PC-9 (cell line): ENCODE data around the gene AAK1. TPM values are rescaled to one million over a fixed set of nuclear protein-coding genes. Genes with fewer than 3 reads are reported as not detected.

ENCODE experiments used
- BruUV-seq: library from RNA; stranded (reverse); fragments of 400-500 nt; replicated peaks from 2 replicates; lab custom pipeline; 2021; lab: Mats Ljungman, UMichigan
- CTCF ChIA-PET: fragments of 300-600 bp; sonication (Branson Sonifier 250); formaldehyde crosslinking; loops from one replicate; lab custom pipeline; 2022; ENCODE audit warnings: antibody characterized with exemption; lab: Charles Lee
- POLR2A ChIA-PET: fragments of 300-600 bp; sonication (Branson Sonifier 250); formaldehyde crosslinking; loops from one replicate; lab custom pipeline; 2022; ENCODE audit warnings: antibody characterized with exemption; ENCODE audit not compliant: unreplicated experiment; lab: Charles Lee
- DNase-seq, 2 experiments: peaks; one replicate each; pipeline versions ENCODE4 v3.0.0 to v3.0.0-alpha.2; 2015 to 2022; ENCODE audit warnings: mixed read lengths in 1 of 2
- H2AFZ ChIP-seq: fragments of 200-600 bp; sonication (generic); 2 replicates; pipeline ENCODE4 v1.8.1; 2017; ENCODE audit warnings: antibody characterized with exemption
- H3F3A ChIP-seq: fragments of 200-600 bp; sonication (generic); 2 replicates; pipeline ENCODE4 v1.8.1; 2017; ENCODE audit warnings: antibody characterized with exemption, mild to moderate bottlenecking, low read depth; ENCODE audit not compliant: insufficient read depth
- H3K27ac ChIP-seq: fragments of 200-600 bp; sonication (generic); 2 replicates; pipeline ENCODE4 v1.6.1; 2016; ENCODE audit warnings: mixed run types
- H3K27me3 ChIP-seq: fragments of 200-600 bp; sonication (generic); 2 replicates; pipeline ENCODE4 v1.6.1; 2016; ENCODE audit warnings: low read depth, mixed run types; ENCODE audit not compliant: insufficient read depth
- H3K36me3 ChIP-seq: fragments of 200-600 bp; sonication (generic); 2 replicates; pipeline ENCODE4 v1.6.1; 2016; ENCODE audit warnings: low read depth, mixed run types
- H3K4me1 ChIP-seq: fragments of 200-600 bp; sonication (generic); replicated peaks from 2 replicates; pipeline ENCODE4 v1.6.1; 2016; ENCODE audit warnings: mixed run types; ENCODE audit not compliant: insufficient read depth
- H3K4me2 ChIP-seq: fragments of 200-600 bp; sonication (generic); 2 replicates; pipeline ENCODE4 v1.6.1; 2017; ENCODE audit warnings: mixed run types
- H3K4me3 ChIP-seq: fragments of 200-600 bp; sonication (generic); 2 replicates; pipeline ENCODE4 v1.6.1; 2016; ENCODE audit warnings: mixed run types
- H3K79me2 ChIP-seq: fragments of 200-600 bp; sonication (generic); 2 replicates; pipeline ENCODE4 v1.6.1; 2017; ENCODE audit warnings: low read depth, mixed run types
- H3K9me2 ChIP-seq: fragments of 200-600 bp; sonication (generic); 2 replicates; pipeline ENCODE4 v1.8.1; 2017; ENCODE audit warnings: mild to moderate bottlenecking; ENCODE audit not compliant: insufficient read depth
- H3K9me3 ChIP-seq: fragments of 200-600 bp; sonication (generic); 2 replicates; pipeline ENCODE4 v1.8.1; 2016; ENCODE audit warnings: low read depth; ENCODE audit not compliant: insufficient read depth
- H4K20me1 ChIP-seq: fragments of 200-600 bp; sonication (generic); 2 replicates; pipeline ENCODE4 v1.8.1; 2017; ENCODE audit not compliant: insufficient read depth
- EZH2 ChIP-seq: fragments of 200-600 bp; sonication (generic); IDR thresholded peaks from 2 replicates; pipeline ENCODE4 v1.8.0; 2017; ENCODE audit warnings: antibody characterized with exemption, low read depth
- intact Hi-C: fragments of 100-400 bp; cut with micrococcal nuclease; formaldehyde crosslinking; loops from one replicate; pipeline ENCODE4 v1.10.0; 2022; ENCODE audit not compliant: unreplicated experiment
- total RNA-seq: library from RNA; stranded (reverse); gene quantifications from 2 replicates; pipeline ENCODE4 v1.2.3, GENCODE V29; 2021
- TF ChIP-seq, protein P1 (sequence below): fragments of 200-600 bp; sonication (generic); conservative IDR thresholded peaks from 2 replicates; pipeline ENCODE4 v1.6.1; 2017; ENCODE audit warnings: mixed run types, antibody characterized with exemption, mild to moderate bottlenecking, moderate library complexity

The AAK1 gene
- total RNA-seq, 1 experiment from 2014 or later, result 66.6 TPM

- Histone ChIP-seq H3K9me3 (no peaks in the 10 kb centered on the region), H3F3A (no peaks in the 10 kb centered on the region), H2AFZ (no peak overlapping the region), H3K27ac (no peak overlapping the region), H3K36me3 (peaks cover 4% of the 10 kb centered on the region), H4K20me1 (no peaks in the 10 kb centered on the region), H3K27me3 (no peaks in the 10 kb centered on the region), H3K9me2 (no peaks in the 10 kb centered on the region), H3K79me2 (no peaks in the 10 kb centered on the region), H3K4me3 (no peak overlapping the region), H3K4me1 (no peaks in the 10 kb centered on the region), H3K4me2 (no peak overlapping the region)
- TF ChIP-seq EZH2, result no peak
- TF ChIP-seq, protein P1, sequence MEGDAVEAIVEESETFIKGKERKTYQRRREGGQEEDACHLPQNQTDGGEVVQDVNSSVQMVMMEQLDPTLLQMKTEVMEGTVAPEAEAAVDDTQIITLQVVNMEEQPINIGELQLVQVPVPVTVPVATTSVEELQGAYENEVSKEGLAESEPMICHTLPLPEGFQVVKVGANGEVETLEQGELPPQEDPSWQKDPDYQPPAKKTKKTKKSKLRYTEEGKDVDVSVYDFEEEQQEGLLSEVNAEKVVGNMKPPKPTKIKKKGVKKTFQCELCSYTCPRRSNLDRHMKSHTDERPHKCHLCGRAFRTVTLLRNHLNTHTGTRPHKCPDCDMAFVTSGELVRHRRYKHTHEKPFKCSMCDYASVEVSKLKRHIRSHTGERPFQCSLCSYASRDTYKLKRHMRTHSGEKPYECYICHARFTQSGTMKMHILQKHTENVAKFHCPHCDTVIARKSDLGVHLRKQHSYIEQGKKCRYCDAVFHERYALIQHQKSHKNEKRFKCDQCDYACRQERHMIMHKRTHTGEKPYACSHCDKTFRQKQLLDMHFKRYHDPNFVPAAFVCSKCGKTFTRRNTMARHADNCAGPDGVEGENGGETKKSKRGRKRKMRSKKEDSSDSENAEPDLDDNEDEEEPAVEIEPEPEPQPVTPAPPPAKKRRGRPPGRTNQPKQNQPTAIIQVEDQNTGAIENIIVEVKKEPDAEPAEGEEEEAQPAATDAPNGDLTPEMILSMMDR, result no peak
- BruUV-seq, result no TSS peak
- intact Hi-C loops, result no loop called here
- DNase-seq, result no peak
- CTCF ChIA-PET, result no interaction called here
- POLR2A ChIA-PET, result no interaction called here
Observed at GRCh38 chr2:69495008-69495407, 148.5 kb downstream of the AAK1 start.

DNA sequence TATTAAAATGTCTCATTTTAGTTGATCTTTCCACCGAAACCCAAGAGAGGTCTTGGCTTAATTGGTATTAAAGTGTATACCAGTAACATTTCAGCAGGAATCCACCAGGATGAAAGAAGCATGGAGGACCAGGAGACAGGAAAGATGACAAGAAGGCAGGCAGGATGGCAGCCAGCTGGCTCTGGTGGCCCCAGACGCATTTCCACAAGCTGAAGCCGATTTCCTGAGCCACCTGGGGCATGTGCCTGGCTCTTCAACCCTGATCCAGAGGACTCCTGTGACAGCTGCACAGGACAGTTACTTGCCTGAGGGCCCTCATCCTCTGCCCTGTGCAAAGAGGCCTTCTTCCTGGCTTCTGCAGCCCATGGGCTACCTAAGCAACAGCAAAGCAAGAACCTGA is 149.4 kb downstream of the AAK1 start:
- CTCF ChIA-PET, result no interaction called here

DNA sequence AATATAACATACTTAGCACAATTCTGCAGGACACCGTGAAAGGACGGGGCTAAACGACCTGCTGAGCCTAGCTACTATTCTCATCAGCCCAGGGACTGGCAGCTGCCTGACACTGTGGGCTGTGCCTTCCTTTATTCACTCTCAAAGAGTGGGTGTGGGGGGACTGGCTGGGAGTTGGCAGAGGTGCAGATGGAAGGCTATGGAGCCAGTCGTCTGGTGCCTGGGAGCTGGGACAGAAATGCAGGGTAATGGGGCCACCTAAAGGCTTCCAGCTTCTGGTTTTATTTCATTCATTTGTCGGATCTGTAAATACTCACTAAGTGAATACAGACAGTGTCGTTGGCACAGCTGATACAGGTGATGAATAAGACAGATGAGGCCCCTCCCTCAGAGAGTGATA is 150.3 kb downstream of the AAK1 start:
- no peak overlapping the region for H3K27ac ChIP-seq
- intact Hi-C loops, result no loop called here

More for the DNA sequence above, 149.4 kb downstream of the AAK1 start:
- Histone ChIP-seq H3K4me2 (no peak overlapping the region), H3K79me2 (no peaks in the 10 kb centered on the region), H3K9me2 (no peaks in the 10 kb centered on the region), H2AFZ (no peak overlapping the region), H3K36me3 (peaks cover 2% of the 10 kb centered on the region; the same call in 1 of the 2 replicates), H3K4me3 (no peak overlapping the region), H3K27me3 (no peaks in the 10 kb centered on the region), H3K27ac (no peak overlapping the region), H3F3A (no peaks in the 10 kb centered on the region), H4K20me1 (no peaks in the 10 kb centered on the region), H3K4me1 (no peaks in the 10 kb centered on the region), H3K9me3 (no peaks in the 10 kb centered on the region)
- no peak for DNase-seq
- TF ChIP-seq, protein P1, result no peak
- no peak for TF ChIP-seq EZH2
- no TSS peak for BruUV-seq
- POLR2A ChIA-PET, result no interaction called here
- intact Hi-C loops, result no loop called here

More for the DNA sequence above, 150.3 kb downstream of the AAK1 start:
- no peak for TF ChIP-seq EZH2
- TF ChIP-seq, protein P1, result no peak
- no peak overlapping the region for H3K4me2 ChIP-seq
- H3K9me3 ChIP-seq, result no peaks in the 10 kb centered on the region
- H3K4me1 ChIP-seq, result no peaks in the 10 kb centered on the region
- H3K4me3 ChIP-seq, result no peak overlapping the region
- no peaks in the 10 kb centered on the region for H3F3A ChIP-seq
- ChIA-PET CTCF (no interaction called here), POLR2A (no interaction called here)
- BruUV-seq, result no TSS peak
- no peaks in the 10 kb centered on the region for H3K27me3 ChIP-seq
- H3K36me3 ChIP-seq, result peaks cover 2% of the 10 kb centered on the region; the same call in 1 of the 2 replicates
- H3K79me2 ChIP-seq, result no peaks in the 10 kb centered on the region
- no peak for DNase-seq
- no peaks in the 10 kb centered on the region for H3K9me2 ChIP-seq
- H4K20me1 ChIP-seq, result no peaks in the 10 kb centered on the region
- no peak overlapping the region for H2AFZ ChIP-seq
